Left kidney (tissue), 2 donors: ENCODE measurements around the gene OR8A1. TPM values are rescaled to one million over a fixed set of nuclear protein-coding genes. Genes with fewer than 3 reads are reported as not detected.
"Not testable (repeated sequence)": the region's sequence is repeated elsewhere in the genome, so short reads cannot be mapped to it uniquely, and the experiment has no call there.

Experiments used
- DNase-seq: peaks from one replicate; pipeline ENCODE4 v3.0.0-alpha.2; 2013
- polyA plus RNA-seq: library from polyadenylated mRNA; unstranded; fragments of 120-200 nt; gene quantifications from one replicate; pipeline ENCODE4 v1.2.1, GENCODE V29; 2013; ENCODE audit not compliant: insufficient read length

Gene OR8A1
- polyA plus RNA-seq, 1 donor: 0.05 TPM

- no peak for DNase-seq
Observed at GRCh38 chr11:124595302-124595701, 25.5 kb downstream of the OR8A1 start.

- no peak for DNase-seq
Observed at GRCh38 chr11:124597626-124598025, 27.8 kb downstream of the OR8A1 start.

- no peak for DNase-seq
Observed at GRCh38 chr11:124600621-124601320, 31.0 kb downstream of the OR8A1 start.

- DNase-seq: no peak
Observed at GRCh38 chr11:124602193-124602592, 32.4 kb downstream of the OR8A1 start.

GRCh38 chr11:124602723-124603122 is 32.9 kb downstream of the OR8A1 start:
- DNase-seq: not testable (repeated sequence)

GRCh38 chr11:124605719-124606118 is 35.9 kb downstream of the OR8A1 start:
- DNase-seq: no peak

GRCh38 chr11:124608147-124608546 is 38.4 kb downstream of the OR8A1 start:
- DNase-seq: no peak

GRCh38 chr11:124610295-124610694 is 40.5 kb downstream of the OR8A1 start:
- no peak for DNase-seq

- no peak for DNase-seq
Observed at GRCh38 chr11:124611064-124611463, 41.3 kb downstream of the OR8A1 start, which contains the start of gene PANX3. Gene PANX3, plus strand, starts transcription at chr11:124611428. Its CDS starts 129 bp downstream, at chr11:124611557.

GRCh38 chr11:124612045-124612444 is 42.2 kb downstream of the OR8A1 start:
- no peak for DNase-seq

- DNase-seq: no peak
Observed at GRCh38 chr11:124612567-124613246, 42.9 kb downstream of the OR8A1 start.

GRCh38 chr11:124618863-124619262 is 49.1 kb downstream of the OR8A1 start:
- no peak for DNase-seq

Other genes starting within 250 kb of the OR8A1 start
- not detected for gene OR8D2, start 249.8 kb upstream of the OR8A1 start, polyA plus RNA-seq
- gene OR8B2, start 185.5 kb upstream of the OR8A1 start, polyA plus RNA-seq: not detected
- not detected for gene OR8B3, start 171.0 kb upstream of the OR8A1 start, polyA plus RNA-seq
- gene OR8B4, start 145.1 kb upstream of the OR8A1 start, polyA plus RNA-seq: not detected
- gene OR8B8, start 124.3 kb upstream of the OR8A1 start, polyA plus RNA-seq: not detected
- not detected for gene OR8B12, start 26.3 kb upstream of the OR8A1 start, polyA plus RNA-seq
- not detected for gene PANX3, start 41.4 kb downstream of the OR8A1 start, polyA plus RNA-seq
- gene TBRG1, start 52.9 kb downstream of the OR8A1 start, polyA plus RNA-seq: 38.8 TPM
- gene SIAE, start 103.7 kb downstream of the OR8A1 start, polyA plus RNA-seq: 31.5 TPM
- 25.3 TPM for gene SPA17, start 103.9 kb downstream of the OR8A1 start, polyA plus RNA-seq
- 13.6 TPM for gene NRGN, start 169.9 kb downstream of the OR8A1 start, polyA plus RNA-seq
- 8.5 TPM for gene VSIG2, start 182.3 kb downstream of the OR8A1 start, polyA plus RNA-seq
- gene ESAM, start 192.3 kb downstream of the OR8A1 start, polyA plus RNA-seq: 55.2 TPM
- gene MSANTD2, start 230.4 kb downstream of the OR8A1 start, polyA plus RNA-seq: 49.5 TPM